Measurements from ENCODE around the gene TNC. TPM values are rescaled to one million over a fixed set of nuclear protein-coding genes. Genes with fewer than 3 reads are reported as not detected.

Gene TNC
- total and polyA plus RNA-seq, 2 donors from 2014 or later, result 9.4 to 254 TPM

DNA sequence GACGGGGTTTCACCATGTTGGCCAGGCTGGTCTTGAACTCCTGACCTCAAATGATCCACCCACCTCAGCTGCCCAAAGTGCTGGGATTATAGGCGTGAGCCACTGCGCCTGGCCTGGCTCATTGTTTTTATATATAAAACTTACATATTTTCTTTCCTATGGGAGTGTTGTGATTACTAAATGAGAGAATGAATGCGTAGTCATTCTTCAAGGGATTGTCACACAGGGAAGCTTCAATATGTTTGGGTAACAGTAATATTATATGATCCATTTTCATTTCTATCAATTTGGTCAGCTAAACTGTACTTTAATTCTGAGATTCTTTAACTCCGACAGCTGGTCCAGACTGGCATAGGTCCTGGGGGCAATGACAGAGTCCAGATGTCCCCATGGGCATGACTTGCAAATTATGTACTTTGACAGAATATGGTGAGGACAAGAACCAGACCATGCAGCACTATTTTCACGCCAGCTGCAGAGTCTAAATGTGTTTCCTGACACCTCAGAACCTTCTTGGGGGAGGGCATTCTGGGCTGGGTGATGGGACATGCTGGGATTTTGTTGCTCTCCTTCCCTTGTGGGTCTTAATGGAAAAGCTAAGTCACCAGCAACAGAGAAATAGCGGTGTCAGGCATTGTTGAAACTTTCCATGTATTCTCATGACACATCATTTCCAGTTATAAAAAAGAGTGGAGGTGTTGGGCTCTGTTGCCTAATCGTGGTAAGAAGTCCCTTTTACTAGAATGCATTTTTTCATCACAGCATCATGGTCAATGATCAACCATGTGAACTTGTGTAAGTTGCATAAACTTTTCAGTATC, 40.9 kb upstream of the TNC start:
- intact Hi-C loops (cut with DNase I), result no loop called here
- Histone ChIP-seq H3K9me3 (ENCODE audit: control insufficient read depth in 2 of 3, insufficient read depth in 1 of 3, low read length in 3 of 3) (no peaks in the 10 kb centered on the region), H3K36me3 (ENCODE audit: control insufficient read depth in 2 of 3, insufficient read depth in 3 of 3, low read length in 3 of 3) (no peaks in the 10 kb centered on the region), H3K9ac (ENCODE audit: low read length in 3 of 3) (no peak overlapping the region), H3K27ac (ENCODE audit: low read depth in 2 of 2, low read length in 2 of 2) (no peak overlapping the region), H3K4me3 (ENCODE audit: low read length in 3 of 3) (no peak overlapping the region), H3K4me1 (ENCODE audit: control insufficient read depth in 2 of 3, insufficient read depth in 2 of 3, low read depth in 1 of 3, low read length in 3 of 3) (no peaks in the 10 kb centered on the region), H3K27me3 (ENCODE audit: control insufficient read depth, insufficient read depth, low read length) (no peaks in the 10 kb centered on the region)
- FAIRE-seq (no peak), DNase-seq (no peak)
- TF ChIP-seq, protein P1, sequence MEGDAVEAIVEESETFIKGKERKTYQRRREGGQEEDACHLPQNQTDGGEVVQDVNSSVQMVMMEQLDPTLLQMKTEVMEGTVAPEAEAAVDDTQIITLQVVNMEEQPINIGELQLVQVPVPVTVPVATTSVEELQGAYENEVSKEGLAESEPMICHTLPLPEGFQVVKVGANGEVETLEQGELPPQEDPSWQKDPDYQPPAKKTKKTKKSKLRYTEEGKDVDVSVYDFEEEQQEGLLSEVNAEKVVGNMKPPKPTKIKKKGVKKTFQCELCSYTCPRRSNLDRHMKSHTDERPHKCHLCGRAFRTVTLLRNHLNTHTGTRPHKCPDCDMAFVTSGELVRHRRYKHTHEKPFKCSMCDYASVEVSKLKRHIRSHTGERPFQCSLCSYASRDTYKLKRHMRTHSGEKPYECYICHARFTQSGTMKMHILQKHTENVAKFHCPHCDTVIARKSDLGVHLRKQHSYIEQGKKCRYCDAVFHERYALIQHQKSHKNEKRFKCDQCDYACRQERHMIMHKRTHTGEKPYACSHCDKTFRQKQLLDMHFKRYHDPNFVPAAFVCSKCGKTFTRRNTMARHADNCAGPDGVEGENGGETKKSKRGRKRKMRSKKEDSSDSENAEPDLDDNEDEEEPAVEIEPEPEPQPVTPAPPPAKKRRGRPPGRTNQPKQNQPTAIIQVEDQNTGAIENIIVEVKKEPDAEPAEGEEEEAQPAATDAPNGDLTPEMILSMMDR (IDR thresholded peaks at IDR 0.05; ENCODE audit: borderline replicate concordance, extremely low read depth, insufficient read depth), result no peak

DNA sequence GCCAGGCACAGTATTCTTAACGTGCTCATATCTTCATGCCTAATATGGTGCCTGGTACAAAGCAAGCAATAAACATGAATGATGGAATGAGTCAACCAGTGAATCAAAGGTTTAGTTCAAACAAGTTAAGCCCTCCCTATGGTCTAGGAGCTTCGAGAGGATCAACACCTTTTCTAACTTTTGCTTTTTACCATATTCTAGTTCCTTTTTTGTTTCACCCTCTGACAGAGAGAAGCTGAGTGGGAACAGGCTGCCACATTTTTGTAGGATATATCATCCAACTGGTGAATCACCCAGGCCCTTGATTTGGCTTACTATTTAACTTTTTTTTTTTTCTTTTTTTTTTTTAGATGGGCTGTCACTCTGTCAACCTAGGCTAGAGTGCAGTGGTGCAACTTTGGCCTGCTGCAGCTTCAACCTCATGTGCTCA, 39.3 kb upstream of the TNC start:
- Histone ChIP-seq H3K4me3 (ENCODE audit: low read length in 3 of 3) (no peak overlapping the region), H3K9ac (ENCODE audit: low read length in 3 of 3) (no peak overlapping the region), H3K4me1 (ENCODE audit: control insufficient read depth in 2 of 3, insufficient read depth in 2 of 3, low read depth in 1 of 3, low read length in 3 of 3) (no peaks in the 10 kb centered on the region), H3K36me3 (ENCODE audit: control insufficient read depth in 2 of 3, insufficient read depth in 3 of 3, low read length in 3 of 3) (no peaks in the 10 kb centered on the region), H3K27me3 (ENCODE audit: control insufficient read depth, insufficient read depth, low read length) (no peaks in the 10 kb centered on the region), H3K9me3 (ENCODE audit: control insufficient read depth in 2 of 3, insufficient read depth in 1 of 3, low read length in 3 of 3) (no peaks in the 10 kb centered on the region), H3K27ac (ENCODE audit: low read depth in 2 of 2, low read length in 2 of 2) (no peak overlapping the region)
- TF ChIP-seq, protein P1 (IDR thresholded peaks at IDR 0.05; ENCODE audit: borderline replicate concordance, extremely low read depth, insufficient read depth), result no peak
- DNase-seq, result no peak
- intact Hi-C loops (cut with DNase I), result no loop called here
- no peak for FAIRE-seq

DNA sequence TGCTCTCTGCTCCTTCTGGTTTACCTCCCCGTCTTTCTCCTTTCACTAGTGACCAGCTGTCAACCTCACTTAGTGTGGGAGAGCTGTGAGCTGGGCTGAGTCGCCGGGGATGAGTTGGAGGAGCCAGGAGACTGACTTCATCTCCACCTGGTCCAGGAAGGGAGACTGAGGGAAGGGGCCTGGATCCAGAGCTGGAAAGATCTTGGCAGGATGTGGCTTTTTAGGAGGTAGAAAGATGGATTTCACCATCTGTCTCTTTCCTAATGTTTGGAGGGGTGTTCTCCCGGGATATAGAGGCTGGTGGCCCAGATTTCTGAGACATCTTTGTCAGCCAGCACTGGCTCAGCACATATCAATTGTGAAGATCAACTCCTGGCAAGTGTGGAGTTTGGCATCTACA, 37.1 kb upstream of the TNC start:
- Histone ChIP-seq H3K9ac (ENCODE audit: low read length in 3 of 3) (no peak overlapping the region), H3K27ac (ENCODE audit: low read depth in 2 of 2, low read length in 2 of 2) (no peak overlapping the region), H3K4me1 (ENCODE audit: control insufficient read depth in 2 of 3, insufficient read depth in 2 of 3, low read depth in 1 of 3, low read length in 3 of 3) (no peaks in the 10 kb centered on the region), H3K9me3 (ENCODE audit: control insufficient read depth in 2 of 3, insufficient read depth in 1 of 3, low read length in 3 of 3) (no peaks in the 10 kb centered on the region), H3K36me3 (ENCODE audit: control insufficient read depth in 2 of 3, insufficient read depth in 3 of 3, low read length in 3 of 3) (no peaks in the 10 kb centered on the region), H3K27me3 (ENCODE audit: control insufficient read depth, insufficient read depth, low read length) (no peaks in the 10 kb centered on the region), H3K4me3 (ENCODE audit: low read length in 3 of 3) (no peak overlapping the region)
- DNase-seq, result no peak
- FAIRE-seq, result no peak
- TF ChIP-seq, protein P1 (IDR thresholded peaks at IDR 0.05; ENCODE audit: borderline replicate concordance, extremely low read depth, insufficient read depth), result no peak
- intact Hi-C loops (cut with DNase I), result no loop called here
